ENCODE measurements around the gene SIAE. TPM values are rescaled to one million over a fixed set of nuclear protein-coding genes. Genes with fewer than 3 reads are reported as not detected.
A peak's percentile ranks its signal among the peaks of the same experiment; 100 is the strongest.
"Not testable (repeated sequence)": the region's sequence is repeated elsewhere in the genome, so short reads cannot be mapped to it uniquely, and the experiment has no call there.

The SIAE gene
- polyA plus RNA-seq, 1 donor, result 8.9 TPM

GRCh38 chr11:124622531-124623451 lies 50.7 kb downstream of the SIAE start, which contains the start of gene TBRG1:
Gene TBRG1 (plus strand): TSS chr11:124622864. CDS start chr11:124623084, 220 bp downstream.
- peak; percentile 95 for DNase-seq

- no peak for DNase-seq
Measured at GRCh38 chr11:124618863-124619262, 54.7 kb downstream of the SIAE start.

GRCh38 chr11:124612567-124613246 lies 60.8 kb downstream of the SIAE start:
- DNase-seq, result peak; percentile 4

GRCh38 chr11:124612045-124612444 lies 61.5 kb downstream of the SIAE start:
- no peak for DNase-seq

- no peak for DNase-seq
Measured at GRCh38 chr11:124611064-124611463, 62.5 kb downstream of the SIAE start, which contains the start of gene PANX3. Gene PANX3 (plus strand): TSS chr11:124611428. CDS start chr11:124611557, 129 bp downstream.

GRCh38 chr11:124610295-124610694 lies 63.2 kb downstream of the SIAE start:
- DNase-seq, result no peak

GRCh38 chr11:124608147-124608546 lies 65.4 kb downstream of the SIAE start:
- no peak for DNase-seq

- DNase-seq, result no peak
Measured at GRCh38 chr11:124605719-124606118, 67.8 kb downstream of the SIAE start.

- not testable (repeated sequence) for DNase-seq
Measured at GRCh38 chr11:124602723-124603122, 70.8 kb downstream of the SIAE start.

- no peak for DNase-seq
Measured at GRCh38 chr11:124602193-124602592, 71.3 kb downstream of the SIAE start.

GRCh38 chr11:124600621-124601320 lies 72.8 kb downstream of the SIAE start:
- DNase-seq, result no peak

GRCh38 chr11:124597626-124598025 lies 75.9 kb downstream of the SIAE start:
- DNase-seq, result no peak

- DNase-seq, result no peak
Measured at GRCh38 chr11:124595302-124595701, 78.2 kb downstream of the SIAE start.

- DNase-seq, result no peak
Measured at GRCh38 chr11:124592627-124593026, 80.9 kb downstream of the SIAE start.

- DNase-seq, result no peak
Measured at GRCh38 chr11:124591430-124591829, 82.1 kb downstream of the SIAE start.

GRCh38 chr11:124586238-124586860 lies 87.2 kb downstream of the SIAE start:
- peak; percentile 68 for DNase-seq

GRCh38 chr11:124584681-124585372 lies 88.7 kb downstream of the SIAE start:
- DNase-seq, result no peak

- no peak for DNase-seq
Measured at GRCh38 chr11:124583781-124584180, 89.8 kb downstream of the SIAE start.
